Measurements from ENCODE around the gene HS3ST3A1.

HS3ST3A1 gene

GRCh38 chr17:13597723-13598347 lies 3.9 kb downstream of the HS3ST3A1 start:
- Histone ChIP-seq H3K4me1 (ENCODE audit: control insufficient read depth, low read depth, low read length) (peaks cover 11% of the 10 kb centered on the region), H3K36me3 (ENCODE audit: control insufficient read depth, low read depth, low read length) (no peaks in the 10 kb centered on the region), H3K27ac (ENCODE audit: low read length) (no peak overlapping the region), H3K4me3 (ENCODE audit: low read length) (no peak overlapping the region), H3K9ac (ENCODE audit: low read length) (no peak overlapping the region), H3K9me3 (ENCODE audit: control insufficient read depth, low read depth, low read length) (no peaks in the 10 kb centered on the region), H3K27me3 (ENCODE audit: control insufficient read depth, insufficient read depth, low read length) (peaks cover 33% of the 10 kb centered on the region)

- peaks cover 8% of the 10 kb centered on the region for H3K4me1 ChIP-seq (ENCODE audit: control insufficient read depth, low read depth, low read length)
- no peak overlapping the region for H3K9ac ChIP-seq (ENCODE audit: low read length)
- no peak overlapping the region for H3K4me3 ChIP-seq (ENCODE audit: low read length)
- H3K36me3 ChIP-seq (ENCODE audit: control insufficient read depth, low read depth, low read length) = no peaks in the 10 kb centered on the region
- H3K27ac ChIP-seq (ENCODE audit: low read length) = no peak overlapping the region
- no peaks in the 10 kb centered on the region for H3K9me3 ChIP-seq (ENCODE audit: control insufficient read depth, low read depth, low read length)
- peaks cover 30% of the 10 kb centered on the region for H3K27me3 ChIP-seq (ENCODE audit: control insufficient read depth, insufficient read depth, low read length)
Measured at GRCh38 chr17:13596241-13596923, 5.3 kb downstream of the HS3ST3A1 start.

DNA sequence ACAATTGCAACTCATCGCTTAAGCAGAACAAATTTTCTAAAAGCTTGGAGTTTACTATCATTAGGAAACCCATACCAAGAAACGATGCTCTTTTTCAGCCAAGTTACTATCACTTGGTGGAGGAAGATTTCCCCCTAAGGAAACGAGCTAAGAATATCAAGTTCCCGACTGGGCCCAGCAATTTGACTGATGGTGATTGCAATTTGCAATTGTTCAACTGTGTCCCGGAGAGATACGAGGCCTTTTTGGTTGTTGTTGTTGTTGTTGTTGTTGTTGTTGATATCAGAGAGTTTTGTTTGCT lies 6.2 kb downstream of the HS3ST3A1 start:
- Histone ChIP-seq H3K4me3 (ENCODE audit: low read length) (no peak overlapping the region), H3K9me3 (ENCODE audit: control insufficient read depth, low read depth, low read length) (no peaks in the 10 kb centered on the region), H3K27ac (ENCODE audit: low read length) (no peak overlapping the region), H3K36me3 (ENCODE audit: control insufficient read depth, low read depth, low read length) (no peaks in the 10 kb centered on the region), H3K9ac (ENCODE audit: low read length) (no peak overlapping the region), H3K27me3 (ENCODE audit: control insufficient read depth, insufficient read depth, low read length) (peaks cover 22% of the 10 kb centered on the region), H3K4me1 (ENCODE audit: control insufficient read depth, low read depth, low read length) (peaks cover 8% of the 10 kb centered on the region)

DNA sequence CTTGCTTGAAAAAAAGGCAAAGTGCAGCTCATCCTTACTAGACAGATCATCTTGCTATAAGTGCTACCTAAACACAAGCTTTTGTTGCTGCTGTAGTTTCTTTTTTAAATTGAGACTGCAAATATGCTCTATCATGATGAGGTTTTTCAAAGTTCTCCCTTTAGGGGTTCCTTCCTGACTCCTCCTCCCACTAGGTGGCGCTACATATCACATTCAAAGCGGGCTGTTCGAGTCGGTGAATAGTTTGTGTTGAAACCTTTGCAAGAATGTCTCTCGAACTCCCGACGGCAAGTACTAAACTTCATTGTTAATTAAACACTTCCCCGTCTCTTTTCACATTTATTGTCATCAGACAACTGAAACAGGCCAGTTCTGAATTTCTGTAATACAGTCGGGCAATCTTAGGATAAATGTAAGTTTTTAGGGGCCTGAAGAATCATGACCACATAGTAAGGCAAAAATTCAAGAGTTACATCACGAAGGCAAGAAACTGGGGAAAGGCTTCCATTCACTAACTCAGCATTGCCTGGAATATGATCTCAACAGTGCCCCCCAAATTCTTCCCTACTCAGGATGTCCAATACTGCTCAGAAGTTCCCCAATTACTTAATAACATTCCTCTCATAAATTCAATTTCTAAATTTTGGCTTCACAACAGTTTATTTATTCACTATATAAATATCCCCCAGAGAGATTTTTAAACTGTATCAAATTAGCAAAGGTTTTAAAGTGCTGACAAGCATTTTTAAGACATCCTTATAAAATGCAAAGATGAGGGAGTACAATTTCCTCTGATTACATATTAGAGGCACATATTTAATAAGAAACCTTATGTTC lies 6.7 kb downstream of the HS3ST3A1 start:
- Histone ChIP-seq H3K27me3 (ENCODE audit: control insufficient read depth, insufficient read depth, low read length) (peaks cover 16% of the 10 kb centered on the region), H3K9ac (ENCODE audit: low read length) (no peak overlapping the region), H3K36me3 (ENCODE audit: control insufficient read depth, low read depth, low read length) (no peaks in the 10 kb centered on the region), H3K9me3 (ENCODE audit: control insufficient read depth, low read depth, low read length) (no peaks in the 10 kb centered on the region), H3K4me3 (ENCODE audit: low read length) (no peak overlapping the region), H3K4me1 (ENCODE audit: control insufficient read depth, low read depth, low read length) (peaks cover 9% of the 10 kb centered on the region), H3K27ac (ENCODE audit: low read length) (no peak overlapping the region)

GRCh38 chr17:13594310-13594709 lies 7.4 kb downstream of the HS3ST3A1 start:
- Histone ChIP-seq H3K27ac (ENCODE audit: low read length) (no peak overlapping the region), H3K4me3 (ENCODE audit: low read length) (no peak overlapping the region), H3K9ac (ENCODE audit: low read length) (no peak overlapping the region), H3K27me3 (ENCODE audit: control insufficient read depth, insufficient read depth, low read length) (peaks cover 9% of the 10 kb centered on the region), H3K36me3 (ENCODE audit: control insufficient read depth, low read depth, low read length) (no peaks in the 10 kb centered on the region), H3K4me1 (ENCODE audit: control insufficient read depth, low read depth, low read length) (peaks cover 9% of the 10 kb centered on the region), H3K9me3 (ENCODE audit: control insufficient read depth, low read depth, low read length) (no peaks in the 10 kb centered on the region)

- Histone ChIP-seq H3K9ac (ENCODE audit: low read length) (no peak overlapping the region), H3K9me3 (ENCODE audit: control insufficient read depth, low read depth, low read length) (no peaks in the 10 kb centered on the region), H3K4me3 (ENCODE audit: low read length) (no peak overlapping the region), H3K36me3 (ENCODE audit: control insufficient read depth, low read depth, low read length) (no peaks in the 10 kb centered on the region), H3K27ac (ENCODE audit: low read length) (no peak overlapping the region), H3K4me1 (ENCODE audit: control insufficient read depth, low read depth, low read length) (peaks cover 9% of the 10 kb centered on the region), H3K27me3 (ENCODE audit: control insufficient read depth, insufficient read depth, low read length) (peaks cover 4% of the 10 kb centered on the region)
Measured at GRCh38 chr17:13593757-13594156, 8.0 kb downstream of the HS3ST3A1 start.

DNA sequence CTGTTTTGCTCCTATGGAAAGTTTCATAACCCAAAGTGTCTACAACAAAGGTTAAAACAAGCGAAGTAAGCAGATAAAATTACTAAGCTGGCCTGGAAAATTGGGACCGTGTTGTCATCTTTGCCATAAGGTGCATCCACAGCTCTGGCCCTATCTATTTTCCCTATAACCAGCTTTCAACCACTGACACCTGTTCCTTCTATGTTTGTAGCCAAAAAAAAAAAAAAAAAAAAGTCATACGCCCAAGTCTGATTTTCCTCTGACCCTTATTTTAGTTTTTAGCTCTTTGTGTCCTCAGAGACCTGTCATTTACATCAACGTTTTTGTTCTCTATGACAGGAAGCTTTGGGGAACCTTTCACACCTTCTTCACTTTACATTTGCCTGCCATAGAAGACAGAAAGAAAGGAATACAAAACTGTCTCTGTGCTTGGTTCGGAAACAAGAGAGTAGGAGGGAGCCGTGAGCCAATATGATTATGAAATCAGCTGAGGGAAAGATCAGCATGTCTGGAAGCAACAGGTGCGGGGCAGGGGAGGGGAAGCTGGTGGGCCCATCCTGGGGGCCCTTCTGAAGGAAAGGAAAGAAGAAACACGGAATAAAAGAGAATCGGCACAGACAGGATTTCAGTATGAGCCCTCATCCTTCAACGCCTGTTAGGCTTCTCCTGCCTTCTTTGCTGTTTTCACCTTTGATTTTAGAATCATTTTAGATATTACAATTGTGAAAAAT lies 8.5 kb downstream of the HS3ST3A1 start:
- Histone ChIP-seq H3K27ac (ENCODE audit: low read length) (no peak overlapping the region), H3K9ac (ENCODE audit: low read length) (no peak overlapping the region), H3K36me3 (ENCODE audit: control insufficient read depth, low read depth, low read length) (no peaks in the 10 kb centered on the region), H3K9me3 (ENCODE audit: control insufficient read depth, low read depth, low read length) (no peaks in the 10 kb centered on the region), H3K27me3 (ENCODE audit: control insufficient read depth, insufficient read depth, low read length) (no peaks in the 10 kb centered on the region), H3K4me3 (ENCODE audit: low read length) (no peak overlapping the region), H3K4me1 (ENCODE audit: control insufficient read depth, low read depth, low read length) (peaks cover 9% of the 10 kb centered on the region)

- H3K9me3 ChIP-seq (ENCODE audit: control insufficient read depth, low read depth, low read length) = no peaks in the 10 kb centered on the region
- no peaks in the 10 kb centered on the region for H3K36me3 ChIP-seq (ENCODE audit: control insufficient read depth, low read depth, low read length)
- no peak overlapping the region for H3K4me3 ChIP-seq (ENCODE audit: low read length)
- H3K9ac ChIP-seq (ENCODE audit: low read length) = no peak overlapping the region
- H3K27ac ChIP-seq (ENCODE audit: low read length) = no peak overlapping the region
- H3K4me1 ChIP-seq (ENCODE audit: control insufficient read depth, low read depth, low read length) = peaks cover 7% of the 10 kb centered on the region
- H3K27me3 ChIP-seq (ENCODE audit: control insufficient read depth, insufficient read depth, low read length) = no peaks in the 10 kb centered on the region
Measured at GRCh38 chr17:13592427-13592826, 9.3 kb downstream of the HS3ST3A1 start.

- H3K9me3 ChIP-seq (ENCODE audit: control insufficient read depth, low read depth, low read length) = no peaks in the 10 kb centered on the region
- H3K27me3 ChIP-seq (ENCODE audit: control insufficient read depth, insufficient read depth, low read length) = no peaks in the 10 kb centered on the region
- H3K27ac ChIP-seq (ENCODE audit: low read length) = no peak overlapping the region
- no peak overlapping the region for H3K9ac ChIP-seq (ENCODE audit: low read length)
- H3K4me3 ChIP-seq (ENCODE audit: low read length) = no peak overlapping the region
- H3K36me3 ChIP-seq (ENCODE audit: control insufficient read depth, low read depth, low read length) = no peaks in the 10 kb centered on the region
- H3K4me1 ChIP-seq (ENCODE audit: control insufficient read depth, low read depth, low read length) = peaks cover 7% of the 10 kb centered on the region
Measured at GRCh38 chr17:13590441-13590840, 11.3 kb downstream of the HS3ST3A1 start.

GRCh38 chr17:13589658-13590057 lies 12.1 kb downstream of the HS3ST3A1 start:
- H3K4me3 ChIP-seq (ENCODE audit: low read length) = no peak overlapping the region
- no peak overlapping the region for H3K27ac ChIP-seq (ENCODE audit: low read length)
- H3K4me1 ChIP-seq (ENCODE audit: control insufficient read depth, low read depth, low read length) = peaks cover 7% of the 10 kb centered on the region
- H3K27me3 ChIP-seq (ENCODE audit: control insufficient read depth, insufficient read depth, low read length) = no peaks in the 10 kb centered on the region
- no peaks in the 10 kb centered on the region for H3K9me3 ChIP-seq (ENCODE audit: control insufficient read depth, low read depth, low read length)
- H3K9ac ChIP-seq (ENCODE audit: low read length) = no peak overlapping the region
- no peaks in the 10 kb centered on the region for H3K36me3 ChIP-seq (ENCODE audit: control insufficient read depth, low read depth, low read length)

DNA sequence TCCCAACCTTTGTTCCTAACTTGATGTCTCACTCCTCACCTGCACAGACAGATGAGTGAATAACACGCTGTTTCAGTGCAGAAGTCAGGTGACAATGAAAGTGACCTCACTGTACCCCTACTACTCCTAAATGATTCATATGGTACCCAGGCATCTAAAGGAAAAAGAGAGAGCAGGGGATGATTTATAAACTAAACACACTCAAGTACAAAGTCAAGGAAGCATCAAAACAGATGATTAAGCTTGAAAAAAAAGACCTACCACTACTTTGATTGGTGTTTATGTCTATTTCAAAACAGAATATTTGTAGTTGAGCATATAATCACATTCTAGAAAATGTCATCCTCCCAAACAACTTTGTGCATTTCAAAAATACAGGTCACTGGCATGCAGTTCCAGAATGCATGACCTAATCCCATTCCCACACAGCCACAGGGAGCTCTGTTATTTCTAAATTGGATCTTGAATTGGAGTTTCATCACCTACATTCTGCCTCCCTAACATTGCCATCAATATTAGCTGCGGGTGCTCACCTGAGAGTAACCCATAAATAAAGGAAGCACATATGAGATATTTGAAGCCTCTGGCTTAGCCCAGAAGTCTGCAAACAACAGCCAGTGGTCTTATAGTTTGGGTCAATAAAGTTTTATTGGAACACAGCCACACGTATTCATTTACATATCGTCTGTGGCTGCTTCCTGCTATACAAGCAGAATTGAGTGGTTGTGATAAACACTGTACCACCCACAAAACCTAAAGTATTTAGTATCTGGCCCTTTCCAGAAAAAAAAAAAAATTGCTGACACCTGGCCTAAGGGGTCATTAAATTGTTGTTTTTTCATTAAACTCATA lies 14.0 kb downstream of the HS3ST3A1 start:
- H3K27me3 ChIP-seq (ENCODE audit: control insufficient read depth, insufficient read depth, low read length) = no peaks in the 10 kb centered on the region
- H3K36me3 ChIP-seq (ENCODE audit: control insufficient read depth, low read depth, low read length) = no peaks in the 10 kb centered on the region
- H3K9ac ChIP-seq (ENCODE audit: low read length) = no peak overlapping the region
- no peak overlapping the region for H3K4me3 ChIP-seq (ENCODE audit: low read length)
- peaks cover 7% of the 10 kb centered on the region for H3K4me1 ChIP-seq (ENCODE audit: control insufficient read depth, low read depth, low read length)
- no peak overlapping the region for H3K27ac ChIP-seq (ENCODE audit: low read length)
- no peaks in the 10 kb centered on the region for H3K9me3 ChIP-seq (ENCODE audit: control insufficient read depth, low read depth, low read length)
